ENCODE measurements around the gene NUP93. TPM values are rescaled to one million over a fixed set of nuclear protein-coding genes. Genes with fewer than 3 reads are reported as not detected.

The NUP93 gene
- total RNA-seq, 1 donor from 2014 or later = 50.0 TPM

- H3K9me3 Mint-ChIP-seq (ENCODE audit: low read depth) = peaks cover 2% of the 10 kb centered on the region
- peaks cover under 1% of the 10 kb centered on the region for H3K36me3 Mint-ChIP-seq (ENCODE audit: low read depth)
- H3K4me3 Mint-ChIP-seq (ENCODE audit: unreplicated experiment) = no peak overlapping the region
- peak overlapping the region; percentile 93 for H3K27ac Mint-ChIP-seq (ENCODE audit: unreplicated experiment)
- H3K27me3 Mint-ChIP-seq (ENCODE audit: low read depth) = no peaks in the 10 kb centered on the region
- DNase-seq (ENCODE audit: low spot score) = no peak
- H3K4me1 Mint-ChIP-seq (ENCODE audit: low read depth) = peaks cover 67% of the 10 kb centered on the region
- TF ChIP-seq CTCF (IDR thresholded peaks at IDR 0.05) = no peak
Observed at GRCh38 chr16:56749672-56750491, 20.0 kb downstream of the NUP93 start.

DNA sequence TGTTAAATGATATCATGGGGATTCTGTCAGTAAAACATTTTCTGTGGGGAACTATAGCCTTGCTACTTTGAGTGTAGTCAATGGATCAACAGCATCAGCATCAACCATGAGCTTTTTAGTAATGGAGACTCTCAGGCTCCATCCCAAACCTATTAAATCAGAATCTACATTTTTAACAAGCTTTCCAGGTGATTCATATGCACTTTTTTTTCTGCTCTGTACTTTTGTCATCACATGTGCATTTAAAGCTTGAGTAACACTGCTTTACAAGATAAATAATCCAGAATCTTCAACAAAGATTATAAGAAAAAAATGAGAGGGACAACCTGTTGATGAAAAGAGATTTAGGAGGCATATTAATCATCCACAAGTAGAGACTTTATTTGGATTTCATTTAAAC lies 23.5 kb downstream of the NUP93 start:
- no peak for DNase-seq (ENCODE audit: low spot score)
- TF ChIP-seq CTCF (IDR thresholded peaks at IDR 0.05) = no peak
- H3K9me3 Mint-ChIP-seq (ENCODE audit: low read depth) = peaks cover 6% of the 10 kb centered on the region
- H3K27ac Mint-ChIP-seq (ENCODE audit: unreplicated experiment) = no peak overlapping the region
- no peaks in the 10 kb centered on the region for H3K27me3 Mint-ChIP-seq (ENCODE audit: low read depth)
- H3K4me3 Mint-ChIP-seq (ENCODE audit: unreplicated experiment) = no peak overlapping the region
- peaks cover 33% of the 10 kb centered on the region for H3K4me1 Mint-ChIP-seq (ENCODE audit: low read depth)
- peaks cover 2% of the 10 kb centered on the region for H3K36me3 Mint-ChIP-seq (ENCODE audit: low read depth)

DNA sequence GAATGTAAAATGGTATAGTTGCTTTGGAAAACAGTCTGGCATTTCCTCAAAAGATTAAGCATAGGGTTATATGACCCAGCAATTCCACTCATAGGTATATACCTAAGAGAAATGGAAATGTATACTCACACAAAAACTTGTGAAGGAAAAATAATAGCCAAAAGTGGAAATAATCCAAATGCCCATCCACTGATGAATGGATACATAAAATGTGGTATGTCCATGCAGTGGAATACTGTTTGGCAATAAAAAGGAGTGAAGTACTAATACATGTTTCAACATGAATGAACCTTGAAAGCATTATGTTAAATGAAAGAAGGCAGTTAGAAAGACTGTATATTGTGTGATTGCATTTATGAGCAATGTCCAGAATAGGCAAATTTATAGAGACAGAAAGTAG lies 25.1 kb downstream of the NUP93 start:
- Mint-ChIP-seq H3K4me3 (ENCODE audit: unreplicated experiment) (no peak overlapping the region), H3K4me1 (ENCODE audit: low read depth) (peaks cover 17% of the 10 kb centered on the region), H3K36me3 (ENCODE audit: low read depth) (peaks cover 7% of the 10 kb centered on the region), H3K9me3 (ENCODE audit: low read depth) (peaks cover 6% of the 10 kb centered on the region), H3K27ac (ENCODE audit: unreplicated experiment) (no peak overlapping the region), H3K27me3 (ENCODE audit: low read depth) (no peaks in the 10 kb centered on the region)
- no peak for DNase-seq (ENCODE audit: low spot score)
- TF ChIP-seq CTCF (IDR thresholded peaks at IDR 0.05) = no peak

DNA sequence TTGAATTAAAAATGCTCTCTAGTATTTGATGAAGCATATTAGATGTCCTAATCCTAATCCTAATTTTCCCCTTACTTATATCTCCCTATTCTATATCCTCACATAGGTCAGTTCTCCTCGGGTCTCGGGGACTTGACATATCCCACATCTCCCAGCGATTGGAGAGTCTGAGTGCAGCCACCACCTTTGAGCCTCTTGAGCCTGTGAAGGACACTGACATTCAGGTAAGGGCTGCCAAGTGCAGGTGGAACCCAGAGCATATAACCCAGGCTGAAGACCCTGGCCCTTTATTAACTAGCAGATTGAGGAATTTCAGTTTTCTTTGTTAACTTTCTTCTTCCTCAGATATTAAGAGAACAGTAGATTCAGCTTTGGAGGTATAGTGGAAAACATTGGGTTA lies 28.5 kb downstream of the NUP93 start:
- Mint-ChIP-seq H3K9me3 (ENCODE audit: low read depth) (peaks cover 6% of the 10 kb centered on the region), H3K27me3 (ENCODE audit: low read depth) (no peaks in the 10 kb centered on the region), H3K4me3 (ENCODE audit: unreplicated experiment) (no peak overlapping the region), H3K36me3 (ENCODE audit: low read depth) (peaks cover 10% of the 10 kb centered on the region), H3K4me1 (ENCODE audit: low read depth) (peaks cover 7% of the 10 kb centered on the region), H3K27ac (ENCODE audit: unreplicated experiment) (no peak overlapping the region)
- no peak for DNase-seq (ENCODE audit: low spot score)
- no peak for TF ChIP-seq CTCF (IDR thresholded peaks at IDR 0.05)

DNA sequence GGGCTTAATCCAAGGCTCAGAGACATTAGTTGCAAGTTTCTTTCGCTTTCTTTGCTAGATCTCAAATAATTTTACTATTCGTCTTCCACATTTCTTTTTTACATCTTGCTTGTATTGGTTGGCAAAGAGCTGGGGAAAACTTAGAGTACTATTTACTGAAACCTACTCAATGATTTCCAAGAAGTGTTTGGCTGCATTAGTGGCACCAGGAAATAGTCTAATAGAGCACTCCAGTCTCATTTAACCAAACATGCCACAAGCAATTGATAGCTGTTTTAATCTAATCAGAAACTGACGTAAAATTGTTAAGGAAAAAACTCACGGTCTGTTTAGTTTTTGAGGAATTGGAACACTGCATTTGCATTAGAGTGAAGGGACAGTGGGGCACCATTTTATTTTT lies 29.0 kb downstream of the NUP93 start:
- no peak for DNase-seq (ENCODE audit: low spot score)
- Mint-ChIP-seq H3K9me3 (ENCODE audit: low read depth) (peaks cover 6% of the 10 kb centered on the region), H3K36me3 (ENCODE audit: low read depth) (peaks cover 10% of the 10 kb centered on the region), H3K27me3 (ENCODE audit: low read depth) (no peaks in the 10 kb centered on the region), H3K4me3 (ENCODE audit: unreplicated experiment) (no peak overlapping the region), H3K4me1 (ENCODE audit: low read depth) (peaks cover 6% of the 10 kb centered on the region), H3K27ac (ENCODE audit: unreplicated experiment) (no peak overlapping the region)
- no peak for TF ChIP-seq CTCF (IDR thresholded peaks at IDR 0.05)
